Ramos (cell line): ENCODE data around the gene NIBAN1.

Experiments
- in situ Hi-C: fragments of 300-500 bp; cut with MboI; formaldehyde crosslinking; loops from one replicate; pipeline ENCODE4 v1.14.3; 2022; ENCODE audit warnings: low sequenced_read_pairs; ENCODE audit not compliant: unreplicated experiment

Gene NIBAN1

GRCh38 chr1:184947497-184948256, 26.6 kb downstream of the NIBAN1 start:
- in situ Hi-C loops, result no loop called here

DNA sequence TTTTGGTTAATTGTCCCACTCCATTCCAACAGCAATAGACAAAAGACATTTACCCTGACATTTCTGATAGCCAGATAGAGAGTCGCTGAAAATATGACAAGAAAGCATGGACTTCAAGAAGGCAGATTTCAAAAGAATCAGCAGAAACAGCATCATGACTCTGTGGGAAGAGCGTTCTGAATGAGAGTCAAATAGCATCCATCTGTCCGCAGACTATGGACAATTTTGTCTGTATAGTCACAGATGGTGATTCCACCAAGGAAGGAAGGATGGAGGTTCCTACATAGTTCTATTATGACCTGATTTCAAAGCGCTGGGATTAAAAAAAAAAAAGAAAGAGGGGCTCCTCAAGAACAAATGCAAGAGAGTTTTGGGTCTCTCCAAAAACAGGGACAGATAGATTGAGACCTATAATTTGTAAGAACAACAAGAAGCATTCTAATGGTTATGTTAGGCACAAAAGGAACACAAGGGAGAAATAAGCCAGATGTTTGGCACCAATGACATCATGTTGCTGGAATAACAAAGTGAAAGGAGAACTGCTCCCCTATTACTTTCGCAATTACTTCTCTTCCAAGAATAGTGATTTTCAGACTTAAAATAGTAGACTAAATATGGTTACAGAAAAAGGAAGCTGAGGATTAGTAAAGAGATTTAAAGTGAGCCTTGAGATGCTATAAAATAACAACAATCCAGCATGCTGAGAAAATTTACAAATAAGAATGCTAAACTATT, 28.5 kb downstream of the NIBAN1 start:
- in situ Hi-C loops, result no loop called here

GRCh38 chr1:184945029-184945428, 29.3 kb downstream of the NIBAN1 start:
- in situ Hi-C loops, result no loop called here

DNA sequence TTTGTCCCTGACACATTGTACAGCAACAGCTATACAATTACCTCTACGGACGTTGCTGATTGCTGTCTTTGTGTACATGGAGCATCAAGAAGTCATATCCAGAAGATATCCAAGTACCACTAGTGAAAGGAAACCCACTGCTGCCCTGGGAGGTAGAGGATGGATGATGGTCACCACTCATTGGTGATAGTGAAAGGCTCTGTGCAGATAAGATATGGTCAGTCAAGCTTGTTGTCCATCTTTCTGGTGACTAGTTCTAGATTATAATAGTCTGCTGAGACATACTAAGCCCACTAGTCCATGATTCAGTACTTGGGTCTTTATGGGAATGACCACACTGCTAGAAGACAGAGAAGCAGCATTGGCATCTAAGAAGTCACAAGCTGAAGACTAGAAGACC, 30.3 kb downstream of the NIBAN1 start:
- in situ Hi-C loops, result no loop called here

GRCh38 chr1:184941735-184942134, 32.6 kb downstream of the NIBAN1 start:
- in situ Hi-C loops, result no loop called here

DNA sequence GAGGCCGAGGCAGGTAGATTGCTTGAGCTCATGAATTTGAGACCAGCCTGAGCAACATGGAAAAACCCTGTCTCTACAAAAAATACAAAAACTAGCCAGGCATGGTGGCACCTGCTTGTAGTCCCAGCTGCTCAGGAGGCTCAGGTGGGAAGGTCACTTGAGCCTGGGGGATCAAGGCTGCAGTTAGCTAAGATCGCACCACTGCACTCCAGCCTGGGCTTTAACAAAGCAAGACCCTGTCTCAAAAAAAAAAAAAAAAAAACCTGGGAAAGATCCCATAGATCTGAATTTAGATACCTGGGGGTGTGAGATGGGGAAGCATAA, 32.9 kb downstream of the NIBAN1 start:
- in situ Hi-C loops, result no loop called here

GRCh38 chr1:184940694-184941409, 33.5 kb downstream of the NIBAN1 start:
- in situ Hi-C loops, result no loop called here

DNA sequence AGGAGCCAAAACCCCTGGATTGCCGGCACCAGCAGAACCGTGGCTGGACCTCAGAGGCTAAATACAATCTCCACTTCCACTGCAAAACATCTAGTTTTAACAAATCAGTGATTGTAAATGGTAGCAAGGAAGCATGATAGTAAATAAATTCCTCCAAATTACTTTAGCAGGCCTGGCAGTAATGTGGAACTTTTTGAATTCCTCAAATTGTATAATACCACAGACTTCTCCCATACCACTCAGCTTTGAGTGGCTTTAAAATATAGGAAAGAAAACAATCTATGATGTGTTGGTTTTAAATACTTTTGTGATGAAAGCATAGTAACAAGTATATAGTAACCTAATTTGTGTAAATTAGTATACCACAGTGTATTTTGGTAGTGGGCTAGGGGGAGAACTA, 34.1 kb downstream of the NIBAN1 start:
- in situ Hi-C loops, result no loop called here

DNA sequence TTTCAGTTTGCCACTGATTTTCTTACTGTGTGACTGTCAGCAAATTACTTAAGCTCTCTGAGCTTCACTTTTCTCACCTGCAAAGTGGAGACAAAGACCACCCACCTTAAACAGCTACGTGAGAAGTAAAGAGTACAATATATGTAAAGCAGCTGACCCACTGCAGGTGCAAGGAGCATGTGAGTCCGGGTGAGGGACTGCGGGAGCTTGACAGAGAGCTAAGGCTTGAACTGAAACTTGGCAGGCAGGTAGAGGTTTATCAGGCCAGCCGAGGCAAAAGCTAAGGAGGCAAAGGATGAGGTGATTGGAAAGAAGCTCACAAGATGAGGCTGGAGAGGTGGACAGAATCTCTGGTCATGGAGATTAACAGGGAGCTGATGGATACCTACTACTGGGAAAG, 36.6 kb downstream of the NIBAN1 start:
- in situ Hi-C loops, result no loop called here

DNA sequence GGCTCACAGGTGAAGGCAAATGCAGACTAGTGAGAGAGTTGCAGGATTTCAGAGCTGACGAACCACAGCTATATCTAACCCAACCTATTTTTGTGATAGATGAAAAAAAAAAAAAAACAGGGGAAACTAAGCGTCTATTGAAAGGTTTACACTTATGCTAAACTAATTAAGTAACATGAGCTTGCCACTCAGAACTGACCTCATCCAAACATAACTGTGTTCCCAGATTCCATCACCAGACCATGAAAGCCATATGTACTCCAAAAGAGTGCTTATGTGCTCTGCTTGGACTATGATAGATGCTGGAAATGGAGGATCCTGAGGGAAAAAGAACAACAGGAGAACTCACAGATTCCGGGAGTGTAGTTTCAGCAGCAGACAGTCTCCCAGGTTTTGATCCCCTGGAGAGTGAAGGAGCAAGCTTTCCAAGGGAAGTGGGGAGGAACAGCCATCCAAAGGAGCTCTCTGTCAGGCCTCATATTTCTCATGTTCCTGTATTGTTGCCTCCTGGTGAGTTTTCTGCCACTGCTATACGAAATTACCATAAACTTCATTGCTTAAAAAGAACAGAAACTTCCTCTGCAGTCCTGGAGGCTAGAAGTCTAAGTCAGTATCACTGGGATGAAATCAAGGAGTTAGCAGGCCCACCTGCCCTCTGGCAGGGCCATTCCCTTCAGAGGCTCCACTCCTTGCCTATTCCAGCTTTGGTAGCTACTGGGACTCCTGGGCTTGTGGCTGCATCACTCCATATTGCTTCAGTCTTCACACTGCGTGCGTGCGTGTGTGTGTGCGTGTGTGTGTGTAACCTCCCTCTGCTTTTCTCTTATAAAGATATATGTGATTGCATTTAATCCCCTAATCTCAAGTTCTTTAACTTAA, 38.1 kb downstream of the NIBAN1 start:
- in situ Hi-C loops, result no loop called here

GRCh38 chr1:184933944-184934343, 40.4 kb downstream of the NIBAN1 start:
- in situ Hi-C loops, result no loop called here

- in situ Hi-C loops, result no loop called here
Measured at GRCh38 chr1:184932319-184932718, 42.0 kb downstream of the NIBAN1 start.

DNA sequence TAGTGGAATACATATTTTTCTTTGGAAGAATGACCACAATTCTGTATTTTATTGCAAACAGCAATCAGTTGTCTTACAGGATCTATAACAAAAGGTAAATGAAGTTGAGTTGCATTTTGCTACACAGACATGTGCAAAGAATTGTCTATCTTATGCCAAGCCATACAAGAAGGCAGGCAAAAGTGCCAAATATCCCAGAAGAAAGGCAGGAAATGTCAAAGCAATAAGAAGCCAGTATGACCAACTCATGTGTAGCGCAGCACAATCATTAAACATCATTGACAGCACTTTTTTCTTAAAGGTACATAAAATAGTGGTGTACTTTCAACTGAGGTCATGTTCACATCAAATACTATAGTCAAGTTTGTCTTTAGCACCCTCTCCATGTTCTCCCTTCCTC, 42.7 kb downstream of the NIBAN1 start:
- in situ Hi-C loops, result no loop called here

GRCh38 chr1:184930645-184931044, 43.7 kb downstream of the NIBAN1 start:
- in situ Hi-C loops, result no loop called here

DNA sequence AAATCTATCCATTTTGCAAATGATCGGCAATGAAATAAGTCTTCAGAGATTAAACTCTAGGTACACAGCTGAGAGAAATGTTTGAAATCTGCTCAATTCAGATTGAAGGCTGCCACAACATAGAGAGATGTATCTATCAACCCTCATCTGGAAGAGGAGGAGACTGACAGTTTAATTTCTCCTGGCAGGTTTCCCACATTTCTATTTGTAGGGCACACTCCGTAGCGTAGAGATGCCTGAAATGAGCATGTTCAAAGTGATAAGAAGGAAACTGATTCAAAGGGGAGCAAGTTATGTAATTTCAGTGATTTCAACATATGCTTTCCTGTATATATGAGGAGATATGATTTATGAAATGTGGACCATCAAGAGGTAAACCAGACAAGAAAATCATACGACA, 44.1 kb downstream of the NIBAN1 start:
- in situ Hi-C loops, result no loop called here

DNA sequence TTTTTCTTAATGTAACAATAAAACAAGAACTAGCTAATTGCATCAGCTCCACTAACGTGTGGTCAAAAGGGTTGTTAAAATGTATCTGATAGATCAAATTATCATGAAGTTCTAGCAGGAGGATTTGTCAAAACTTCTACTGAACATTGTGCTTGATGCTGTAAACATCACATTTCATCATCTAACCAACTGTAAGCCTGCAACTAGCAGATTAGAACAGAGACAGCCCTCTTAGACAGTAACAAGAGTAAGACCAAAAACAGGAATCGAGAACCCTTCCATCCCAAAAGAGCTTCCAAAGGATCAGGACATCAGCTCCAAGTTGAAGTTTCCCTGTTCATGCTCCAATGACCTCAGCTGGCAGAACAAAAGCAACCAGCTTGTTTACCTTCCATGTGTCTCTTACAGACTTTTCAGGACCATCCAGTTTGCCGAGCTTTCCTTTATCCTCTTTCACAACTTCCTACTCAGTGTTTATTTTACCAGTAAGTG, 44.6 kb downstream of the NIBAN1 start:
- in situ Hi-C loops, result no loop called here

- in situ Hi-C loops, result no loop called here
Measured at GRCh38 chr1:184928394-184928793, 45.9 kb downstream of the NIBAN1 start.
